Measurements from ENCODE around the gene COL18A1. TPM values are rescaled to one million over a fixed set of nuclear protein-coding genes. Genes with fewer than 3 reads are reported as not detected.

COL18A1 gene
- total RNA-seq, 1 experiment from 2014 or later: 676 TPM

- H3K27me3 ChIP-seq (ENCODE audit: control insufficient read depth, insufficient read depth, low read length): no peaks in the 10 kb centered on the region
- ATAC-seq (no peak), DNase-seq (ENCODE audit: low read depth, low spot score) (no peak)
- in situ Hi-C loops (cut with HindIII; ENCODE audit: low pct_unique_long_range_greater_than_20kb, low sequenced_read_pairs): no loop called here
- intact Hi-C loops (cut with micrococcal nuclease; ENCODE audit: unreplicated experiment): no loop called here
- no peaks in the 10 kb centered on the region for H3K36me3 ChIP-seq (ENCODE audit: control insufficient read depth, insufficient read depth, low read length)
- POLR2A ChIA-PET: interaction anchor here (0.7 kb wide), 1 partner anchor 1144 kb away, joined by 3 read pairs; no protein-coding TSS in a partner anchor
- no peak overlapping the region for H3K4me3 ChIP-seq (ENCODE audit: low read depth in 2 of 2, low read length in 2 of 2)
- H3K27ac ChIP-seq (ENCODE audit: low read length): no peak overlapping the region
- no peaks in the 10 kb centered on the region for H3K9me3 ChIP-seq (ENCODE audit: control insufficient read depth, insufficient read depth, low read depth, low read length)
- CTCF ChIA-PET: no interaction called here
- H3K4me1 ChIP-seq (ENCODE audit: control insufficient read depth, insufficient read depth, low read length): peaks cover 4% of the 10 kb centered on the region
- no TSS peak for BruUV-seq (replicated peaks)
- TF ChIP-seq SIN3A (IDR thresholded peaks at IDR 0.05; ENCODE audit: borderline replicate concordance, insufficient read depth, low read depth, low read length): no peak
- TF ChIP-seq TCF7L2 (IDR thresholded peaks at IDR 0.05; ENCODE audit: low read depth, low read length): no peak
- no peak for TF ChIP-seq POLR2AphosphoS5 (IDR thresholded peaks at IDR 0.05; ENCODE audit: low read depth, low read length)
- no peak for TF ChIP-seq REST (IDR thresholded peaks at IDR 0.05; ENCODE audit: insufficient read depth in 1 of 2, low read depth in 2 of 2, low read length in 1 of 2)
- TF ChIP-seq CTCF (IDR thresholded peaks at IDR 0.05): no peak
Measured at GRCh38 chr21:45534636-45535331, 129.8 kb downstream of the COL18A1 start.

- CTCF ChIA-PET: no interaction called here
- DNase-seq (ENCODE audit: low read depth, low spot score) (no peak), ATAC-seq (no peak)
- intact Hi-C loops (cut with micrococcal nuclease; ENCODE audit: unreplicated experiment): no loop called here
- POLR2A ChIA-PET: no interaction called here
- in situ Hi-C loops (cut with HindIII; ENCODE audit: low pct_unique_long_range_greater_than_20kb, low sequenced_read_pairs): no loop called here
- Histone ChIP-seq H3K9me3 (ENCODE audit: control insufficient read depth, insufficient read depth, low read depth, low read length) (no peaks in the 10 kb centered on the region), H3K4me1 (ENCODE audit: control insufficient read depth, insufficient read depth, low read length) (peaks cover 4% of the 10 kb centered on the region), H3K27me3 (ENCODE audit: control insufficient read depth, insufficient read depth, low read length) (no peaks in the 10 kb centered on the region), H3K27ac (ENCODE audit: low read length) (no peak overlapping the region), H3K36me3 (ENCODE audit: control insufficient read depth, insufficient read depth, low read length) (no peaks in the 10 kb centered on the region), H3K4me3 (ENCODE audit: low read depth in 2 of 2, low read length in 2 of 2) (no peak overlapping the region)
- BruUV-seq (replicated peaks): no TSS peak
- no peak for TF ChIP-seq REST (IDR thresholded peaks at IDR 0.05; ENCODE audit: insufficient read depth in 1 of 2, low read depth in 2 of 2, low read length in 1 of 2)
- no peak for TF ChIP-seq CTCF (IDR thresholded peaks at IDR 0.05)
- TF ChIP-seq SIN3A (IDR thresholded peaks at IDR 0.05; ENCODE audit: borderline replicate concordance, insufficient read depth, low read depth, low read length): no peak
- no peak for TF ChIP-seq TCF7L2 (IDR thresholded peaks at IDR 0.05; ENCODE audit: low read depth, low read length)
- no peak for TF ChIP-seq POLR2AphosphoS5 (IDR thresholded peaks at IDR 0.05; ENCODE audit: low read depth, low read length)
Measured at GRCh38 chr21:45535341-45536081, 130.5 kb downstream of the COL18A1 start.

All from Panc1 (cell line).